ENCODE results near the gene COL8A2. TPM values are rescaled to one million over a fixed set of nuclear protein-coding genes. Genes with fewer than 3 reads are reported as not detected.

Gene COL8A2
- total RNA-seq, 1 experiment from 2014 or later = 1.2 TPM

GRCh38 chr1:36135330-36135667 is 10.3 kb upstream of the COL8A2 start:
- Histone ChIP-seq H3K36me3 (ENCODE audit: control insufficient read depth, insufficient read depth, low read length) (peaks cover 19% of the 10 kb centered on the region), H3K4me3 (ENCODE audit: low read depth in 2 of 2, low read length in 2 of 2) (no peak overlapping the region), H3K9me3 (ENCODE audit: control insufficient read depth, insufficient read depth, low read depth, low read length) (no peaks in the 10 kb centered on the region), H3K27ac (ENCODE audit: low read length) (no peak overlapping the region), H3K27me3 (ENCODE audit: control insufficient read depth, insufficient read depth, low read length) (no peaks in the 10 kb centered on the region), H3K4me1 (ENCODE audit: control insufficient read depth, insufficient read depth, low read length) (peaks cover 3% of the 10 kb centered on the region; the same call in 1 of the 2 replicates)
- no TSS peak for BruUV-seq (replicated peaks)
- in situ Hi-C loops (cut with HindIII; ENCODE audit: low pct_unique_long_range_greater_than_20kb, low sequenced_read_pairs) = no loop called here
- no peak for TF ChIP-seq POLR2AphosphoS5 (IDR thresholded peaks at IDR 0.05; ENCODE audit: low read depth, low read length)
- no peak for TF ChIP-seq SIN3A (IDR thresholded peaks at IDR 0.05; ENCODE audit: borderline replicate concordance, insufficient read depth, low read depth, low read length)
- TF ChIP-seq REST (IDR thresholded peaks at IDR 0.05; ENCODE audit: insufficient read depth in 1 of 2, low read depth in 2 of 2, low read length in 1 of 2) = no peak
- TF ChIP-seq TCF7L2 (IDR thresholded peaks at IDR 0.05; ENCODE audit: low read depth, low read length) = no peak
- no peak for TF ChIP-seq CTCF (IDR thresholded peaks at IDR 0.05)
- ATAC-seq (no peak), DNase-seq (ENCODE audit: low read depth, low spot score) (no peak)
- ChIA-PET CTCF (interaction anchor here (0.6 to 1.5 kb wide), 10 partner anchors 11 to 140 kb away, joined by 3 to 12 read pairs (median 4); partner anchors contain the start of gene TRAPPC3), POLR2A (interaction anchor here (0.5 to 0.7 kb wide), 2 partner anchors 14 to 246 kb away, joined by 3 read pairs; partner anchors contain the start of gene TRAPPC3)
- intact Hi-C loops (cut with micrococcal nuclease; ENCODE audit: unreplicated experiment) = no loop called here

- Histone ChIP-seq H3K27ac (ENCODE audit: low read length) (no peak overlapping the region), H3K27me3 (ENCODE audit: control insufficient read depth, insufficient read depth, low read length) (no peaks in the 10 kb centered on the region), H3K4me1 (ENCODE audit: control insufficient read depth, insufficient read depth, low read length) (peaks cover 3% of the 10 kb centered on the region; the same call in 1 of the 2 replicates), H3K36me3 (ENCODE audit: control insufficient read depth, insufficient read depth, low read length) (peaks cover 19% of the 10 kb centered on the region), H3K4me3 (ENCODE audit: low read depth in 2 of 2, low read length in 2 of 2) (no peak overlapping the region), H3K9me3 (ENCODE audit: control insufficient read depth, insufficient read depth, low read depth, low read length) (no peaks in the 10 kb centered on the region)
- ATAC-seq (peak; percentile 80), DNase-seq (ENCODE audit: low read depth, low spot score) (no peak)
- TF ChIP-seq CTCF (IDR thresholded peaks at IDR 0.05) (peak; percentile 87), POLR2AphosphoS5 (IDR thresholded peaks at IDR 0.05; ENCODE audit: low read depth, low read length) (no peak)
- in situ Hi-C loops (cut with HindIII; ENCODE audit: low pct_unique_long_range_greater_than_20kb, low sequenced_read_pairs) (no loop called here), intact Hi-C loops (cut with micrococcal nuclease; ENCODE audit: unreplicated experiment) (loop anchor here (1.0 kb wide), 1 partner anchor 34 kb away; no protein-coding TSS in a partner anchor)
- ChIA-PET CTCF (interaction anchor here (0.6 to 1.5 kb wide), 10 partner anchors 11 to 139 kb away, joined by 3 to 12 read pairs (median 4); partner anchors contain the start of gene TRAPPC3), POLR2A (interaction anchor here (0.5 to 0.7 kb wide), 2 partner anchors 14 to 246 kb away, joined by 3 read pairs; partner anchors contain the start of gene TRAPPC3)
- no TSS peak for BruUV-seq (replicated peaks)
Observed at GRCh38 chr1:36134505-36135329, 9.7 kb upstream of the COL8A2 start.

Data from Panc1 (cell line).